ENCODE measurements around the gene CAMTA1.

GRCh38 chr1:6957341-6957740, 172.1 kb downstream of the CAMTA1 start:
- TF ChIP-seq CTCF (conservative IDR thresholded peaks at IDR 0.05; ENCODE audit: low read depth, low read length): no peak
- TF ChIP-seq EZH2 (IDR thresholded peaks at IDR 0.05; ENCODE audit: borderline replicate concordance, low read depth, low read length, poor library complexity, severe bottlenecking): no peak

Data from A673 (cell line).